Activated T-cell treated with anti-CD3 and anti-CD28 coated beads, Interleukin-2, amount 50 U/mL, for 48 hours (primary cell): ENCODE results near the gene EDC3.
"Not testable (repeated sequence)": the region's sequence is repeated elsewhere in the genome, so short reads cannot be mapped to it uniquely, and the experiment has no call there.

ENCODE experiments used
- DNase-seq, 2 experiments: peaks; one replicate each; pipeline ENCODE4 v3.0.0-alpha.2; 2020

EDC3 gene, protein sequence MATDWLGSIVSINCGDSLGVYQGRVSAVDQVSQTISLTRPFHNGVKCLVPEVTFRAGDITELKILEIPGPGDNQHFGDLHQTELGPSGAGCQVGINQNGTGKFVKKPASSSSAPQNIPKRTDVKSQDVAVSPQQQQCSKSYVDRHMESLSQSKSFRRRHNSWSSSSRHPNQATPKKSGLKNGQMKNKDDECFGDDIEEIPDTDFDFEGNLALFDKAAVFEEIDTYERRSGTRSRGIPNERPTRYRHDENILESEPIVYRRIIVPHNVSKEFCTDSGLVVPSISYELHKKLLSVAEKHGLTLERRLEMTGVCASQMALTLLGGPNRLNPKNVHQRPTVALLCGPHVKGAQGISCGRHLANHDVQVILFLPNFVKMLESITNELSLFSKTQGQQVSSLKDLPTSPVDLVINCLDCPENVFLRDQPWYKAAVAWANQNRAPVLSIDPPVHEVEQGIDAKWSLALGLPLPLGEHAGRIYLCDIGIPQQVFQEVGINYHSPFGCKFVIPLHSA

DNA sequence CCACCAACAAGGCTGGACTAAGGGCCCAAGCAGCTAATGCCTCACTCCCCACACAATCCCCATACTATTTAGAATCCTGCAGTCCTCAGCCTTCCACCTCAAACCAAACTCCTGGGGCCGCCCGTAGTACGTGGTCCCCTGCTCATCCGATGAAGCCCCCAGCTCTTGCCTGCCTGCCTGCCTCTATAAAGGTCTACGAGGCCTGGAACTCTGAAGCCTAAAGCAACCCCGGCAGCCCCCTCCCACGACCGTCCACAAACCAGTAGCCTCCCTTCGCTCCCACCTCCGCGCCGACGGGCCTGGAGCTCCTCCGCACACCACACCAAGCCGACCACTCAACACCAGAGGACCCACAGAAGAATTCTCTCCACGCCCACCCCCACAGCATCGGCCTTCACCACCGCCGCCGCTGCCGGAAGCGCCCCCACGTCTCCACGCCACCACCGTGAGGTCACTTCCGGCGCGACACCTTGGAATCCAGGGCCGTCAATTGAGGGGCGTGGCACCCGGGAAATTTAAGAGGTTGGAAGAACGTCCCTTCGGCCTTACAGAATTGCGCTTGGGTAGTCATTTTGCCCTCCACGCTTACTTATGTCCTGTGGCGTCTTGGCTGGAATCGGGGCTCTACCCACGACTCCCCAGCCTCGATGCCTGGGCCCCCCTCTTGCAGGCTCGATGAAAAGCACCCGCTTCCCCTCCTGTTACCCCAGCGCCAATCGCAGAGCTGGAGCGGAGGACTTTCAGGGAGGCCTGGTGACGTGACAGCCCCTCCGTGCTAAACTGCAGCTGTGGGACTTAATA is at the start of gene EDC3:
TSS of gene EDC3 (minus strand) at position 428 of the 801 bp plus-strand sequence. CDS start 20,900 bp downstream, outside the sequence.
- peak; percentile 90 to 91 for DNase-seq

DNA sequence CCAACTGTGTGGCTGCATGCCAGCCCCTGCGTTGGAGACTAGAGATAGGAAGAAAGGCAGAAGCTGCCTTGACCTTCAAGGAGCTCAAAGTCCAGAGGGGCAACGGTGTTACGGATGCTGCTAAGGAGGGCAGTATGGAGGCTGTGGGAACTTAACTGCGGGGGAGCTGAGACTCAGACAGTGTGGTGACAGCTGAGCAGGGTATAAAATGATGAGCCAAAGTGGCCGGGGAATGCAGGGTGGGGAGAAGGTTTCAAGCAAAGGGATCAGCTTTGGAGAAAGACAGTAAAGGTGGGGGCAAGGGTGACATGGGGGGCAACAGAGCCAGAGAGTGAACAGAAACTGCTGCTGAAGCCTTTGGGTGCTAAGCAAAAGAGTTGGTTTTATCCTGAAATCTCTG is 46.6 kb upstream of the EDC3 start:
- no peak for DNase-seq

DNA sequence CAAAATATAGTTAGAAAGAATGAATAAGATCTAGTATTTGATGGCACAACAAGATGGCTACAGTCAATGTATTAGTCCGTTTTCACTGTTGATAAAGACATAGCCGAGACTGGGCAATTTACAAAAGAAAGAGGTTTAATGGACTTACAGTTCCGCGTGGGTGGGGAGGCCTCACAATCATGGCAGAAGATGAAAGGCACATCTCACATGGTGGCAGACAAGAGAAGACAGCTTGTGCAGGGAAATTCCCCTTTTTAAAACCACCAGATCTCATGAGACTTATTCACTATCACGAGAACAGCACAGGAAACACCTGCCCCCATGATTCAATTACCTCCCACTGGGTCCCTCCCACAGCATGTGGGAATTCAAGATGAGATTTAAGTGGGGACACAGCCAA is 42.4 kb upstream of the EDC3 start:
- not testable (repeated sequence) for DNase-seq

DNA sequence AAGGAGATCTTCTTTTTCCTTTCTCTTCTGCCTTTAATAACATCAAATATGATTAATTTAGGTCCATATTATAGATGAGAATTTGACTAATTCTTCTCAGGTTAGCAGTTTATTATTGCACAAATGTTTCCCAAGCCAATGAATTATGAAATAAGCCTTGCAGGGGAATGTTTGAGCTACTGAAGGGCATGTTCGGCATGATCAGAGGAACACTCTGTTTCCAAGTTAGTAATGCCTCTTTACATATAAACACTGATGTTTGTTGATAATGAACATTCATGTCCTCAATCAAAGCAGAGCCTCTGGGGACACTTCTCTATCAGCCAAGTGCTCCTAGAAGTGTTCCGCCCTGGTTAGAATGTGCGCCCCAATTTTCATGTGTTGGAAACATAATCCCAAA is 39.5 kb upstream of the EDC3 start:
- DNase-seq: no peak

DNA sequence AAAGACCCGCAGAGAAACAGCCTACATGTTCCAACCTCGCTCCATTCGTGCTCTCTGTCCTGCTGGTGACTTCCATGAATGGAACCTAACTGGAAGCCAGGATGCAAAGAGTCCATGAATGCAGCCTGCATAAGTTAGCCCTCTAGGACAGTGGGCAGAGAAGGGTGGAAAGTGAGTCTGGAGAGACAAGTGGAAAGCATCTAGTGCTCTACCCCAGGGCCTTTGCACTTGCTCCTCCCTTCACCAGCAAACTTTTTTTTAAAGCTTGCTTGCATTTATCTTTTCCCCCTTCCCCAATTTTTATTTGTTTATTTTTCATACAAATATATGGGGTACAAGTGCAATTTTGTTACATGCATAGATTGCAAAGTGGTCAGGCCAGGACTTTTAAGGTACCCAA is 37.4 kb upstream of the EDC3 start:
- DNase-seq: no peak

DNA sequence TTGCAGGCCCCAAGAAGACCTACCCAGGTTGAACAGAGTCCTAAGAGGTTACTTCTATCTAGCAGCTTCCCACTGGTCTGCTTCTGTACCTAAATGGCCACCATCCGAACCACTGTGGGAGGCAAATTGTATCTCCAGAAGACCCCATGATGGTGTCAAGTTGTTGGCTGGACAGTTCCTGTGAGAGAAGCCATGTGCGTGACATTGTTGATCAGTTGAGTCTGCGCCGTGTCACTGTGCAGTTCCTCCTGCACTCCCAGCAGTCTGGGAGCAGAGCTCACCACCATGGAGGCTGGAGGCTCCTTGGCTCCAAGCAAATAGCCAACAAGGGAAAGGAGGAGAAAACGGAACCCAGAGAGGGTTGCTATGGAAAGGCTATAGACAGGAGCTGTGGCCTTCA is 37.0 kb upstream of the EDC3 start:
- no peak for DNase-seq

DNA sequence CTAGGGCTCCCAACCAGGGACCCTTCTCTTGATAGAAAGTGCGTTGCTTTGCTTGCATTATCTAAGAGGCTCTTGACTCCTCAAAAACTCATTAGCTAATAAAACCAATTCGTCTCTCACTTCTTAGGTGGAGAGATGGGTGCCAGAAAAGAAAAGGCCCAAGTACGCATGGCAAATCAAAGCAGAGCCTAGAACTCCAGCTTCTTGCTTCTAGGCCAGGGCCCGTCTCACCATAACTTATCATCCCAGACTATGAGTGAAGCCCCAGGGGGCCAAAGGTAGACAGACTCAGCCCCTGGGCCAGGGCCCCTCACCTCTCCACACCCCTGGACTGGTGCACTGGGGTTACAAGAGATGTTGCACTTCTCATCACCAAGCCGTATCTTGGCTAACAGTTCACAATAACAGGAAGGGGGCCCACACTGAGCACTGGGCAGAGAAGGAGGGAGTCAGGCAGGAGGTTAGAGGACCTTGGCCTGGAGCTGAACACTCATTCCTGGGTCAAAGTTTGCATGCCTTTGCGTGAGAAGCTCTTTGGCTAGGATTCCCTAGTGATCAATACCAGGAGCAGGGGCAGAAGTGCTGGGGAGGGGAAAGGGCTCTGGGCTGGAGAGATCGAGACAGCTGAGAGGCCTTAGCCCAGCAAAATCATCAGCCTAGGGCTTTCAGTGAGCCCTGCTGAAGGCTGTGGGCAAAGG is 34.9 kb upstream of the EDC3 start:
- DNase-seq: no peak

DNA sequence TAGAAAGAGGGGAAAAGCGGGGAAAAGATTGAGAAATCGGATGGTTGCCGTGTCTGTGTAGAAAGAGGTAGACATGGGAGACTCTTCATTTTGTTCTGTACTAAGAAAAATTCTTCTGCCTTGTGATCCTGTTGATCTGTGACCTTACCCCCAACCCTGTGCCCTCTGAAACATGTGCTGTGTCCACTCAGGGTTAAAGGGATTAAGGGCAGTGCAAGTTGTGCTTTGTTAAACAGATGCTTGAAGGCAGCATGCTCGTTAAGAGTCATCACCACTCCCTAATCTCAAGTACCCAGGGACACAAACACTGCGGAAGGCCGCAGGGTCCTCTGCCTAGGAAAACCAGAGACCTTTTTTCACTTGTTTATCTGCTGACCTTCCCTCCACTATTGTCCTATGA is 33.5 kb upstream of the EDC3 start:
- DNase-seq: not testable (repeated sequence)

DNA sequence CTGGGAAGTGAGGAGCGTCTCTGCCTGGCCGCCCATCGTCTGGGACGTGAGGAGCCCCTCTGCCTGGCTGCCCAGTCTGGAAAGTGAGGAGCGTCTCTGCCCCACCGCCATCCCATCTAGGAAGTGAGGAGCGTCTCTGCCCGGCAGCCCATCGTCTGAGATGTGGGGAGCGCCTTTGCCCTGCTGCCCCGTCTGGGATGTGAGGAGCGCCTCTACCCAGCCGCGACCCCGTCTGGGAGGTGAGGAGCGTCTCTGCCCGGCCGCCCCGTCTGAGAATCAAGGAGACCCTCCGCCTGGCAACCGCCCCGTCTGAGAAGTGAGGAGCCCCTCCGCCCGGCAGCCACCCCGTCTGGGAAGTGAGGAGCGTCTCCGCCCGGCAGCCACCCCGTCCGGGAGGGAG is 32.9 kb upstream of the EDC3 start:
- not testable (repeated sequence) for DNase-seq

DNA sequence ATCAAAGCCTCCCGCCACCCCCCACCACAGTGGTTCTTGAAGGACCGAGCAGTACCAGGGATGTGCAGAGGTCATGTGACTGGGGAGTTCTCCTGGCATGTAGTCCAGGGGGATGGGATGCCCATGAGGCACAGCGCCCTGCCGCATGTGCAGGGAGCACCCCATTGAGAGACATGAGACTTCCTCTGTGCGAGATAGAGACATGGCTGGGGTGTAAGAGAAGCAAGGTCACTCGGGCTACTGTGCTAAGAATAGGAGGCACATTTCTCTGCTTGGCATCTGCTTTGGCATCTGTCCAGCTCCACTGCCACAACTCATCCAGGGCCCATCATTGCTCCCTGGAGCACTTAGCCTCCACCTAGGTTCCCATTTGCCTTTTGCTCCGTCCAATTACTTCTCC is 31.9 kb upstream of the EDC3 start:
- DNase-seq: no peak

DNA sequence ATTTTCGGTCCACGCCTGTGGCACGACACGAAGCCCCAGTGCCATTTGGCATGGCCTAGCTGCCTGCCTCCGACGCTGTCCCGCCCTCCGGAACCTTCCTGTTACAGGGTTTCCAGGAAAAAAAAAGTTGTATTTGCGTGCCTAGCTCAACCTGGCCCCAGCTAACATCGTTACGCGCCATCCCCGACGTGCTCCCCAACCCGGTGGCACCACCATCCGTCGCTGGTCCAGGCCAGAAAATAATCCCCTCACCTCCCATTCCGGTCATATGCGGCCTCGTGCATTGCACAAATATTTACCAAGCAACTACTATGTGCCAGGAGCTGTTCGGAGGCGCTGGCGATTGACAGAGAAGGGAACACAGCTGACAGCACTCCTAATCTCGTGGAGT is 30.9 kb upstream of the EDC3 start:
- DNase-seq: no peak

DNA sequence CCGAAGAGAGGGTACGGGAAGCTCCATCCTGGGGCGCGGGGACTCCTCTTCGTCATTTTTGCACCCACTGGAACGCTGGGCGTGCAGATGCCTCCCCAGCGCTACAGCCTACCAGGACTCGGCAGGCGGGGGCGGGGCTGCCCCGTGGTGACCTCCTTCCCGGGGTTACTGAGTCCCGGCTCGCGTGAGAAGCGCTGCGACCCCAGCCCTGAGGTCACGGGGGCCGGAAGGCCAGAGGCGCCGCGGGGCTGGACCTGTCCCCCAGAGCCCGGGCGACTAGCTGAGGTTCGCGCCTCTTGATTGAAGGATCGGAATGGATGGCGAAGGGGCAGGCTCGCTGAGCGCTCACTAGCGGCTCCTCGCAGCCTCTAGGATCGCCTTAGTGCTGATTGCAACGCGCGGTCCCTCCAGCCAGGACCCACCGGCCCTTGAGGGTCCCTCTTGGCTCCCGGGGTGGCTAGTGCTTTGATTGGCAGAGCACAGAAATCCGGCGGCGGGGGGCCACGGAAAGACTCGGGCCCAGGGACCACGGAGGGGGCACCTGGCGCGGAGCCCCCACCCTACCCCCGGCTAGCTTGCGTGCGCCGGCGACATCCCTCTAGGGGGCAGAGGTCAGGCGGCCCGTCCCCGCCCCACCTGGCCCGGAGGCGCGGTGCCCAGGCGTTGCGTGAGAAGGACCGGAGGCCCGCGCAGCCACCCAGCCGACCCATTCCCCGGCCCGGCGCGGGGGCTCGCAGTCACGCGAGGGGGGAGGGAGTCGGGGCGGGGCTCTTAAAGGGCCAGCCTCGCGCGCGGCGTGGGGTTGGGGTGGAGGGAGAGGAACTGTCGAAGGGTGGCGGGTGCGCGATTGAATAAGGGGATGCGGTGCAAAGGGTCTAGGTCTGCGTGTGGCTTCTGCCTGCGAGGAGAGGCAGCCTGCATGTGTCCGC is 30.3 kb upstream of the EDC3 start:
- DNase-seq: peak; percentile 78 to 81

DNA sequence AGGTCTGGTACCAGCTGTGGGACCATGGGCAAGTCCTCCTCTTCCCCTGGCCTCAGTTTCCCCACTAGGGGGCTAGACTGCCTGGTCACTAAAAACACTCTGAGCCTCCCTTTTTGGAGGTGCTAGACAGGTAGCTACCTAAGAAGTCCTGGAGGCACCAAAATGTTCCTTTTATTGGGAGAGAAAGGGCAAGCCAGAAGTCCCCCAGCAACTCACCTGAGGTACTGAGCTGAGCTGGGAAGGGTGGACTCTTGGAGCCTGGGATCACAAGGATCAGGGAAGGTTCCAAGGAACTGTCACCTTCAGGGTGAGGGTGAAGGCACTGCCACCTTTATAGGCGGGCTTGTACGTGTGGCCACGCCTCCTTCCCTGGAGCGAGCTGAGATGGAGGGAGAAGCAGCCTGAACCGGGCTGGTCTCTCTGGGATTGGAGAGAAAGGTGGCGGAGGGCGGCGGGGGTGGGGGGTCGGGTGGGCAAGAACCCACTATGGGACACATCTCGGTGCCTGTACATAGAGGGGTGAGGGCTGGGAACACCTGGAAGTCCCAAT is 29.5 kb upstream of the EDC3 start, which contains the start of gene CYP1A1:
TSS of gene CYP1A1 (minus strand) at position 304 of the 550 bp plus-strand sequence. CDS start 2,431 bp downstream, outside the sequence.
- DNase-seq: peak; percentile 56 to 62

DNA sequence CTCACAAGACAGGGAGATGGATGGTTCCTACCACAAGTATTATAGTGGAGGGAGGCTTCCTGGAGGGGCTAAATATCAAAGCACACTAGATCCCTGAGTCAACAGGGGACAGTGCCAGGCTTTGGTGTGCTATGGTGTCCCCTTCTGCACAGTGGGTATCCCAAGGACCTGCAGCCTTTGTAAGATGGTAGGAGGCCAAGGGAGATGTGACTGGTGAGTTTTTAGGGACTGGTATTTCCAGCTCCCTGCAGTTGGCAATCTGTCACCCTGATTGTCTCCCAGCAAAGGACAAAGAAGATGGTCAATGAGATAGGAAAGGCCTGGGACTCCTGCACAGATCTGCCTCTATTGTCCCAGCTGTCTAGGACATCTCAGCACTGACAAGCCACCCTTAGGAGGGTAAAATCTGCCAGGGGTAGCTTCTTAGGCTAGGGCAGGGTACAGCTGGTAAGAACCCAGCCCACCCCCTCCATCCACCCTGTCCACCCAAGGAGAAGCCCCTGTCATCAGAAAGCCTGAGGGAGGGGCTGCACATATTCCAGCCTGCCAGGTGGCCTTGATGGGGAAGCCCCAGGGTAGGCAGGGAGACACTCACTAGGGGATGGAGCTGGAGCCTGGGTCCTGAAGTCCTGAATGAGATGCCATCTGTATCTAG is 28.9 kb upstream of the EDC3 start:
- no peak for DNase-seq

DNA sequence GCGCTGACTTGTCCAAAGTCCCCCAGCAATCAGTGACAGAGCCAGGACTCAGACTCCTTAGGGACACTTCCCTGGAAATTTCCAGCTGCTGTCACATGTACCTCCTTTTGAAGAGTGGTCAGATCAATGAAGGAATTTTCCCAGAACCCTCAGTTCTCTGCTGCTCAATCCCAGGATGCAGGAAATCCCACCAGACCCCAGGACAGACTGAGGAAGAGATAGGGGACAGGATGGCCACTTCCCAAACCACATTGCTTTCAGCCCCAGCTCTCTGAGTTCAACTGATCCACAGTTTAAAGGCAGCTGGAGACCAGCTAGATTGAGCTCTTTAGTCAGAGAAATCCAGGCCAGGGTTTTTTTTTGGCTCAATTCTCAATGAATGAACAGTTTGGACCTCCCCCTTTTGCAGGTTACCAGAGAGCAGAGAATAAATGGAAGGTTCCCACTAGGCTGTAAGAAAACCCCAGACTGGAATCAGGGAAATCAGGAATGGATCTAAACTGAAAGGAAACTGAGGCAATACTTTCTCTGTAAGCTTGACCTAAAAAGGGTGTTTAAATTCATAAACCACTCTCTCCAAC is 28.0 kb upstream of the EDC3 start:
- DNase-seq: no peak

DNA sequence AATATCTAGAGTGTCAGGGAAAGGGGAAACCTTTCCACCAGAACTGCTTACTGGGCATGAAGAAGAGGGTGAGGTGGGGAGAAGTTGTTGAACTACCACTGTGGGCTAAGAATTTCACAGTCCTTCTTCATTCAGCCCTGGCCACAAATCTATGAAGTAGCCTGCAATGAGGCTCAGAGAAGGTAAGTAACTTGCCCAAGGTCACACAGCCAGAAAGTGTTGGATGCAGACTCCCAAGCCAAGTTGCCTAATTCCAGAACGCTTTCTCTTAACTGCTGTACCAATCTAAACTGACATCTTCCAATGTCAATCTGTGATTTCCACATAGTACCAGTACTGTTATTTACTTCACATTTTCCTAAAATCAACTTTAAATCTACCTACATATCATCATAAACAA is 27.4 kb upstream of the EDC3 start:
- DNase-seq: no peak

DNA sequence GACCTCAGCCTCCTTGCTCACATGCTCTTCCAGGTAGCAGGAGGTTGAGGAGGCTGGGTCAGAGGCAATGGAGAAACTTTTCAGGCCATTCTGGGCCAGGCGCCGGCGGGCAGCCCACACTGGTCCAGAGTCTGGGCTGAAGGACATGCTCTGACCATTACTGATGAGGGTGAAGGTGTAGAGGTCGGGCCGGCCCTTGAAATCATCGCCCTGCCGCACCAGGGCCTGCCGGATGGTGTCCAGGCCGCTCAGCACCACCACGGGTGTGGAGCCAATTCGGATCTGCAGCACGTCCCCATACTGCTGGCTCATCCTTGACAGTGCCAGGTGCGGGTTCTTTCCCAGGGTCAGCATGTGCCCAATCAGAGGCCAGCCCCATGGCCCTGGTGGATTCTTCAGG is 26.8 kb upstream of the EDC3 start:
- no peak for DNase-seq

DNA sequence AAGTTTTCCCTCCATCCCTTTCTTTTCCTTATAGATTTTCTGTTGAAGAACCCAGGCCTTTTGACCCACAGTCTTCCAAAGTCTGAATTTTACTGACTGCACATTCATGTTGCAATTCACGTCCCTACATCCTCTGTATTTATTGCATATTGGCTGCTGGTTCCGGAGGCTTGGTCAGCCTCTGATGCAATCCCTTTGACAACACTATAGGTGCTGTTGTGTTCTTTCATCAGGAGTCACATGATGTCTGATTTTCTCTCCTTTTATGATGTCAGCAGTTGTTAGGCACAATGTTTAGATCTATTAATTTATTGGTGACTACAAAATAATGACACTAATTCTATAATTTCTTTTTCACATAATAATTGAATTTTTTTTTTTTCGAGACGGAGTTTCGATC is 20.8 kb upstream of the EDC3 start:
- DNase-seq: no peak

DNA sequence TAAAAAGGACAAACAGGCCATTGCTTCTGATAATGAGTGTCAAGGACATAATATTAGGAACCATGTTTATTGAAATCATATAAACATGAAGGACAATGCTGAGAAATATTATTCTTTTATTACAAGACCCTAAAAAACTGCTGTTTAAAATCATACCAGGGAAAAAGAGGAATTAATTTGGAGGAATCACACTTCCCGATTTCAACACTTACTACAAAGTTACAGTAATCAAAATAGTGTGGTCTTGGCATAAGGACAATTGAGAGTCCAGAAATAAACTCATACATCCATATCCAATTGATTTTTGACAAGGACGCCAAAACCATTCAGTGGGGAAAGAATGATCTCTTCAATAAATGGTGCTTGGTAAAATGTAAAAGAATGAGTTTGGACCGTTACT is 16.5 kb upstream of the EDC3 start:
- DNase-seq: no peak

DNA sequence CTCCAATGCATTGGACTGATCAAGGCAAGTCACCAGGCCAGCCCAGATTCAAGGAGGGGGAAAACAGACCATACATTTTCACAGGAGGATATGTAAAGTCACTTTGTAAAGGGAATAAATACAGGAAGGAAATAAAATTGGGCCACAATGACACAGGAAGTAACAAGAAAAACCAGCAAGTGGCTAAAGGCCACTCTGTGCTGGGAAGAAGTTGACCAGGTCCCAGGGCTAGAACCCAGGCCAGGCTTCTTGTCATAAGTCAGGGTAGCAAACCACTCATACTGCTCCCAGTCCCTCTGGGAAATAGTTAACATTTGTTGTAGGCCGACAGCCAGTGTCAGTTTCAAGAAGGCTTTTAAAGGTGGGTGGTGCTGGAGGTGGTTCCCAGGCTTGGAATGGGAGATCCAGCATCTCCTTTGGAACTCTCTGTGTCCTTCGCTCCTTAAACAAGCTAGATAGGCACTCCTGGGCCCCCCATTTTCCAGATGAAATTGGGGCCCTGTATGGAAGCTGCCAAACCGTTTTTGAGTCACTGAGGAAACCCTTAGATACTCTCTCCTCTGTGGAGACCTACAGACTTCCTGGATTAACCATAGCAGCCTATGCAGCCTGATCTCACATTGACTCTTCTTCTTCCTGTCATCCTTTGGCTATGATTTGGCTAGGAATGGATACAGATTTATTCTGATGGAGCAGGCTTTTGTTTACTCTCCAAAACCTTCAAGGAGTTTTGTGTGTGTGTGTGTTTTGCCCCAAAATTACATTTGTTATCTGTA is 14.7 kb upstream of the EDC3 start:
- no peak for DNase-seq
